Thoracic aorta (tissue), 2 donors: ENCODE data around the gene NOC4L. TPM values are rescaled to one million over a fixed set of nuclear protein-coding genes. Genes with fewer than 3 reads are reported as not detected.
"Not testable (repeated sequence)": the region's sequence is repeated elsewhere in the genome, so short reads cannot be mapped to it uniquely, and the experiment has no call there.

ENCODE experiments used
- ATAC-seq: fragments of 150-250 bp; one replicate; pipeline ENCODE4 v1.8.0; 2017; ENCODE audit warnings: low read depth; ENCODE audit not compliant: insufficient number of reproducible peaks, low FRiP score
- DNase-seq: peaks from one replicate; pipeline ENCODE4 v3.0.0-alpha.2; 2020; ENCODE audit warnings: low spot score
- H3K27ac ChIP-seq, 2 donors: fragments of 200-600 bp; sonication (generic); 1 replicate in 1 of 2; 2 replicates in 1 of 2; pipeline ENCODE4 v1.5.1; 2016; ENCODE audit warnings: mild to moderate bottlenecking in 2 of 2, moderate library complexity in 2 of 2
- H3K27me3 ChIP-seq: fragments of 200-600 bp; sonication (generic); replicated peaks from 2 replicates; pipeline ENCODE4 v1.6.0; 2016; ENCODE audit warnings: mild to moderate bottlenecking; ENCODE audit not compliant: insufficient read depth
- H3K36me3 ChIP-seq: fragments of 200-600 bp; sonication (generic); one replicate; pipeline ENCODE4 v1.5.1; 2016
- H3K4me1 ChIP-seq, 2 donors: fragments of 200-600 bp; sonication (generic); 1 replicate in 1 of 2; 2 replicates in 1 of 2; pipeline versions ENCODE4 v1.5.1 to v1.6.0; 2016; ENCODE audit warnings: low read depth in 2 of 2, mild to moderate bottlenecking in 1 of 2; ENCODE audit not compliant: control insufficient read depth in 1 of 2
- H3K4me3 ChIP-seq: fragments of 200-600 bp; sonication (generic); 2 replicates; pipeline ENCODE4 v1.5.1; 2016; ENCODE audit warnings: mild to moderate bottlenecking
- H3K9me3 ChIP-seq: fragments of 200-600 bp; sonication (generic); 2 replicates; pipeline ENCODE4 v1.5.1; 2016
- CTCF ChIP-seq: fragments of 200-600 bp; sonication (generic); IDR thresholded peaks from one replicate; pipeline ENCODE4 v1.5.1; 2019; ENCODE audit warnings: antibody characterized with exemption
- total RNA-seq, 2 donors: library from RNA; depleted of rRNA; stranded (reverse); fragments of >200 nt; gene quantifications; one replicate each; pipeline versions ENCODE4 v1.1.0 to v1.2.3, GENCODE V29; 2016

NOC4L gene
- total RNA-seq, 2 donors from 2014 or later: 5.9 to 8.5 TPM

GRCh38 chr12:132148368-132149045, 4.2 kb downstream of the NOC4L start:
- Histone ChIP-seq H3K9me3 (no peaks in the 10 kb centered on the region), H3K27me3 (no peaks in the 10 kb centered on the region), H3K4me1 (peaks cover 6 to 11% of the 10 kb centered on the region in 2 donors), H3K36me3 (no peaks in the 10 kb centered on the region), H3K27ac (no peak overlapping the region), H3K4me3 (no peak overlapping the region)
- TF ChIP-seq CTCF: no peak
- ATAC-seq: no peak
- no peak for DNase-seq

GRCh38 chr12:132149526-132149925, 5.3 kb downstream of the NOC4L start:
- not testable (repeated sequence) for H3K4me3 ChIP-seq, DNase-seq, H3K9me3 ChIP-seq, H3K4me1 ChIP-seq, H3K36me3 ChIP-seq, ATAC-seq, H3K27me3 ChIP-seq, H3K27ac ChIP-seq

GRCh38 chr12:132150780-132151144, 6.5 kb downstream of the NOC4L start:
- no peaks in the 10 kb centered on the region for H3K36me3 ChIP-seq
- ATAC-seq (no peak), DNase-seq (no peak)
- H3K27me3 ChIP-seq: no peaks in the 10 kb centered on the region
- H3K4me3 ChIP-seq: no peak overlapping the region
- TF ChIP-seq CTCF: no peak
- no peak overlapping the region for H3K27ac ChIP-seq
- no peaks in the 10 kb centered on the region for H3K4me1 ChIP-seq
- no peaks in the 10 kb centered on the region for H3K9me3 ChIP-seq

GRCh38 chr12:132151145-132151765, 7.0 kb downstream of the NOC4L start:
- TF ChIP-seq CTCF: no peak
- no peaks in the 10 kb centered on the region for H3K27me3 ChIP-seq
- no peaks in the 10 kb centered on the region for H3K9me3 ChIP-seq
- DNase-seq: no peak
- no peak for ATAC-seq
- H3K27ac ChIP-seq: no peak overlapping the region
- no peaks in the 10 kb centered on the region for H3K36me3 ChIP-seq
- H3K4me3 ChIP-seq: no peak overlapping the region
- no peaks in the 10 kb centered on the region for H3K4me1 ChIP-seq

- TF ChIP-seq CTCF: no peak
- Histone ChIP-seq H3K4me3 (no peak overlapping the region), H3K36me3 (no peaks in the 10 kb centered on the region), H3K27ac (no peak overlapping the region), H3K9me3 (no peaks in the 10 kb centered on the region), H3K27me3 (no peaks in the 10 kb centered on the region), H3K4me1 (no peaks in the 10 kb centered on the region)
- no peak for DNase-seq
- no peak for ATAC-seq
Measured at GRCh38 chr12:132151766-132152410, 7.6 kb downstream of the NOC4L start.
